Measurements from ENCODE around the gene TBC1D22A. TPM values are rescaled to one million over a fixed set of nuclear protein-coding genes. Genes with fewer than 3 reads are reported as not detected.

TBC1D22A gene
- total RNA-seq, 1 donor from 2014 or later: 14.3 TPM

GRCh38 chr22:46902436-46902835, 140.0 kb downstream of the TBC1D22A start:
- Mint-ChIP-seq H3K27ac (ENCODE audit: unreplicated experiment) (no peak overlapping the region), H3K4me3 (no peak overlapping the region), H3K4me1 (no peaks in the 10 kb centered on the region), H3K9me3 (no peaks in the 10 kb centered on the region), H3K27me3 (ENCODE audit: low read depth) (no peaks in the 10 kb centered on the region), H3K36me3 (ENCODE audit: low read depth) (no peaks in the 10 kb centered on the region)
- TF ChIP-seq CTCF (conservative IDR thresholded peaks at IDR 0.05): no peak
- DNase-seq (ENCODE audit: low read depth, low spot score): no peak

GRCh38 chr22:46902998-46903916, 140.8 kb downstream of the TBC1D22A start:
- Mint-ChIP-seq H3K27me3 (ENCODE audit: low read depth) (no peaks in the 10 kb centered on the region), H3K27ac (ENCODE audit: unreplicated experiment) (peak overlapping the region; percentile 67), H3K9me3 (no peaks in the 10 kb centered on the region), H3K36me3 (ENCODE audit: low read depth) (no peaks in the 10 kb centered on the region), H3K4me3 (no peak overlapping the region), H3K4me1 (peaks cover 5% of the 10 kb centered on the region)
- no peak for DNase-seq (ENCODE audit: low read depth, low spot score)
- TF ChIP-seq CTCF (conservative IDR thresholded peaks at IDR 0.05): no peak

- H3K36me3 Mint-ChIP-seq (ENCODE audit: low read depth): no peaks in the 10 kb centered on the region
- no peak for TF ChIP-seq CTCF (conservative IDR thresholded peaks at IDR 0.05)
- H3K27ac Mint-ChIP-seq (ENCODE audit: unreplicated experiment): no peak overlapping the region
- DNase-seq (ENCODE audit: low read depth, low spot score): no peak
- no peaks in the 10 kb centered on the region for H3K9me3 Mint-ChIP-seq
- H3K4me3 Mint-ChIP-seq: no peak overlapping the region
- peaks cover 20% of the 10 kb centered on the region for H3K4me1 Mint-ChIP-seq
- no peaks in the 10 kb centered on the region for H3K27me3 Mint-ChIP-seq (ENCODE audit: low read depth)
Measured at GRCh38 chr22:46905415-46905814, 143.0 kb downstream of the TBC1D22A start.

GRCh38 chr22:46905834-46906233, 143.4 kb downstream of the TBC1D22A start:
- no peak for DNase-seq (ENCODE audit: low read depth, low spot score)
- H3K27ac Mint-ChIP-seq (ENCODE audit: unreplicated experiment): no peak overlapping the region
- TF ChIP-seq CTCF (conservative IDR thresholded peaks at IDR 0.05): no peak
- H3K9me3 Mint-ChIP-seq: no peaks in the 10 kb centered on the region
- no peaks in the 10 kb centered on the region for H3K36me3 Mint-ChIP-seq (ENCODE audit: low read depth)
- H3K4me1 Mint-ChIP-seq: peaks cover 20% of the 10 kb centered on the region
- no peak overlapping the region for H3K4me3 Mint-ChIP-seq
- no peaks in the 10 kb centered on the region for H3K27me3 Mint-ChIP-seq (ENCODE audit: low read depth)

- Mint-ChIP-seq H3K36me3 (ENCODE audit: low read depth) (no peaks in the 10 kb centered on the region), H3K27me3 (ENCODE audit: low read depth) (no peaks in the 10 kb centered on the region), H3K4me1 (peaks cover 20% of the 10 kb centered on the region), H3K9me3 (no peaks in the 10 kb centered on the region), H3K4me3 (no peak overlapping the region), H3K27ac (ENCODE audit: unreplicated experiment) (peak overlapping the region; percentile 92)
- DNase-seq (ENCODE audit: low read depth, low spot score): no peak
- no peak for TF ChIP-seq CTCF (conservative IDR thresholded peaks at IDR 0.05)
Measured at GRCh38 chr22:46906326-46907045, 144.0 kb downstream of the TBC1D22A start.

Data from neural crest cell (in vitro differentiated cells).